Upper lobe of right lung (tissue), 1 donor: ENCODE results near the gene RFC1. TPM values are rescaled to one million over a fixed set of nuclear protein-coding genes. Genes with fewer than 3 reads are reported as not detected.

Experiments
- ATAC-seq: fragments of 200-7000 bp; cut with Tn5 transposase; one replicate; pipeline ENCODE4 v1.9.1; 2020; ENCODE audit warnings: mild to moderate bottlenecking, moderate library complexity
- DNase-seq: peaks from one replicate; pipeline ENCODE4 v3.0.0-alpha.2; 2020
- H3K27ac ChIP-seq: fragments of 200-600 bp; one replicate; pipeline ENCODE4 v1.8.0; 2022
- H3K27me3 ChIP-seq: fragments of 200-600 bp; one replicate; pipeline ENCODE4 v1.8.0; 2022; ENCODE audit warnings: mild to moderate bottlenecking
- H3K36me3 ChIP-seq: fragments of 200-600 bp; one replicate; pipeline ENCODE4 v1.8.0; 2022
- H3K4me1 ChIP-seq: fragments of 200-600 bp; one replicate; pipeline ENCODE4 v1.8.0; 2022
- H3K4me3 ChIP-seq: fragments of 200-600 bp; one replicate; pipeline ENCODE4 v1.8.0; 2022; ENCODE audit warnings: mild to moderate bottlenecking
- H3K9me3 ChIP-seq: fragments of 200-600 bp; one replicate; pipeline ENCODE4 v1.8.0; 2022
- CTCF ChIP-seq: fragments of 200-600 bp; IDR thresholded peaks from one replicate; pipeline ENCODE4 v1.8.0; 2022; ENCODE audit warnings: antibody characterized with exemption
- intact Hi-C: fragments of 100-400 bp; cut with DNase I; formaldehyde crosslinking; loops from one replicate; pipeline ENCODE4 v1.11.0; 2022
- total RNA-seq: library from RNA; stranded (reverse); fragmentation: NEBNext Ultra II Directional; extraction: Animal tissue kit (Norgen Biotek cat#: 25700); gene quantifications from one replicate; pipeline ENCODE4 v1.2.1, GENCODE V29; 2021
- donor health status: DM: no; HTN: yes; CAD: no; lungs with severe emphysema.

The RFC1 gene
- total RNA-seq, 1 donor from 2014 or later, result 55.5 TPM

DNA sequence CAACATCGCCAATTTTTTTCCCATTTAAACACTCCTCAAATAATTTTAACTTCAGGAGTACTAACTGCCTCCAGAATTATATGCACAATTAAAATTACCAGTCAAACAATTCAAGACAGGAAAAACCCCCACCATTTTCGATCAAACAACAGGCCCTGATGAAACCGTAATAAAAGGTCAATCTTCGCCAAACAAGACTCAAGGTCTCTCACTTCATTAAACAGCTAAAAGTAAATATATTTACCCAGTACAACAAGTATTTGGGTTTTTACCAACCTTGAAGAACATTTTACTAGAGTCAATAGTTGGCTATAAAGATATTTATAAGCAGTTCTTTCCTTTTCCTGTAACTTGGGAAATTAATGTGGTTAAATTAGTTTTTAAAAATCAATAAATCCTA is 28.3 kb downstream of the RFC1 start:
- no peak for TF ChIP-seq CTCF
- Histone ChIP-seq H3K36me3 (peaks cover 11% of the 10 kb centered on the region), H3K27ac (no peak overlapping the region), H3K4me1 (peaks cover 3% of the 10 kb centered on the region), H3K27me3 (no peaks in the 10 kb centered on the region), H3K4me3 (no peak overlapping the region), H3K9me3 (no peaks in the 10 kb centered on the region)
- intact Hi-C loops, result no loop called here
- no peak for ATAC-seq
- no peak for DNase-seq

- peak; percentile 28 for ATAC-seq
- H3K9me3 ChIP-seq, result no peaks in the 10 kb centered on the region
These were observed 30.6 kb downstream of the RFC1 start for GRCh38 chr4:39335566-39335965.

DNA sequence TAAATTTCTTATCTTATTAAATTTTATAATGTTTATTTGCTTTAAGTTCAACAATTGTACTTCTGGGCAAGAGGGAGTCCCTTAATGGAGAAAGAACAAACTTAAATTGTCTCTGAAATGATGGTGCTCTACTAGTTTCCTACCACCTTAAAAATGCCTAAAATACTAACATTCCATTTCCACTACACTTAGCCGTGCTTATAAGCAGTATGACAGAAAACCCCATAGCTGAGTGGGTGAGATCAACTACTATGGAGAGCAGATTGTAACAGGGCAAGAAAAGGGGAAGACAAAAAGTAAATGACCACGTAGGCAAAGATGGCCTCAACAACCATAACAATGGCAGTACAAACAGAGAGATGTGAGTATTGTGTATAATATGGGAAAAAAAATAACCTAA is 35.0 kb downstream of the RFC1 start:
- intact Hi-C loops, result no loop called here
- H3K36me3 ChIP-seq, result peaks cover 6% of the 10 kb centered on the region

More at GRCh38 chr4:39335566-39335965, 30.6 kb downstream of the RFC1 start:
- Histone ChIP-seq H3K36me3 (no peaks in the 10 kb centered on the region), H3K27ac (no peak overlapping the region), H3K27me3 (no peaks in the 10 kb centered on the region), H3K4me3 (no peak overlapping the region), H3K4me1 (no peaks in the 10 kb centered on the region)
- intact Hi-C loops, result no loop called here
- DNase-seq, result no peak
- no peak for TF ChIP-seq CTCF

GRCh38 chr4:39330353-39330752 is 35.8 kb downstream of the RFC1 start:
- H3K27ac ChIP-seq, result no peak overlapping the region
- DNase-seq (no peak), ATAC-seq (peak; percentile 77)
- peaks cover 8% of the 10 kb centered on the region for H3K36me3 ChIP-seq
- H3K4me1 ChIP-seq, result no peaks in the 10 kb centered on the region
- TF ChIP-seq CTCF, result no peak
- H3K4me3 ChIP-seq, result no peak overlapping the region
- intact Hi-C loops, result no loop called here
- no peaks in the 10 kb centered on the region for H3K27me3 ChIP-seq
- no peaks in the 10 kb centered on the region for H3K9me3 ChIP-seq

More for the DNA sequence above, 35.0 kb downstream of the RFC1 start:
- DNase-seq, result no peak
- no peaks in the 10 kb centered on the region for H3K4me1 ChIP-seq
- H3K9me3 ChIP-seq, result no peaks in the 10 kb centered on the region
- H3K4me3 ChIP-seq, result no peak overlapping the region
- H3K27ac ChIP-seq, result no peak overlapping the region
- ATAC-seq, result no peak
- no peaks in the 10 kb centered on the region for H3K27me3 ChIP-seq
- TF ChIP-seq CTCF, result no peak

DNA sequence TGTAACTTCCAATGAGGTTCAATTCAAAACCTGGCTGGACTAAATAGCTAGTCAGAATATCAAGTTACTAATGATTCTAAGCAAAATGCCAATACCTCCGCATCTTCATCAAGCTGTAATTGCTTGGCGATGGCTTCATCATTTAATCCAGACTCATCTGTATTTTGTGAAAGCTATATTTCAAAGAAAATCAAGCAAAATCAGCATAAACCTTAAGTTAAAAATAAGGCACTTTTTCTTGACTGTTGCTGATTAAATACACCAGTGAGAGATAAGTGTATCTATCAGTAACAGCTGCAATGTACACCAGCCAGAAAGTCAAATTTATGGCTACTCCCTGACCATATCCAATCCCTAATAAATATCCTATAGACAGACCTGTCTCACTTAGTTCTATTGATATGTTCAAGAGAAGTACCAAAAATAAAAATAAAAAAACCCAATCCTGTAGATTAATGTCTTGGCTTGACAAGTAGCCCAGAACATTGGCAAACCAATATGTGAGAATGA is 39.6 kb downstream of the RFC1 start:
- Histone ChIP-seq H3K4me3 (no peak overlapping the region), H3K27me3 (no peaks in the 10 kb centered on the region), H3K27ac (no peak overlapping the region), H3K9me3 (no peaks in the 10 kb centered on the region), H3K36me3 (peaks cover 38% of the 10 kb centered on the region), H3K4me1 (no peaks in the 10 kb centered on the region)
- intact Hi-C loops, result no loop called here
- no peak for TF ChIP-seq CTCF
- ATAC-seq, result no peak
- no peak for DNase-seq
